RWPE1 (cell line): ENCODE results near the gene TWNK.

Source experiments
- CTCF ChIA-PET: fragments of 350-600 bp; sonication (Branson Sonifier 250); formaldehyde crosslinking; extraction: SDS; loops from one replicate; lab custom pipeline; 2021; lab: Yijun Ruan, JAX
- POLR2A ChIA-PET: fragments of 400-600 bp; formaldehyde crosslinking; extraction: SDS; loops from one replicate; lab custom pipeline; 2020; ENCODE audit warnings: antibody characterized with exemption; ENCODE audit not compliant: low non-redundant PET; lab: Yijun Ruan, JAX
- DNase-seq: peaks from one replicate; pipeline ENCODE4 v3.0.0; 2012; ENCODE audit warnings: low spot score
- H3K27ac ChIP-seq: fragments of 450-650 bp; 2 replicates; pipeline ENCODE4 v1.5.1; 2017
- TF ChIP-seq, protein P1 (sequence below): fragments of 450-650 bp; conservative IDR thresholded peaks from 2 replicates; pipeline ENCODE4 v1.5.1; 2017; ENCODE audit warnings: low read depth, mild to moderate bottlenecking

TWNK gene

DNA sequence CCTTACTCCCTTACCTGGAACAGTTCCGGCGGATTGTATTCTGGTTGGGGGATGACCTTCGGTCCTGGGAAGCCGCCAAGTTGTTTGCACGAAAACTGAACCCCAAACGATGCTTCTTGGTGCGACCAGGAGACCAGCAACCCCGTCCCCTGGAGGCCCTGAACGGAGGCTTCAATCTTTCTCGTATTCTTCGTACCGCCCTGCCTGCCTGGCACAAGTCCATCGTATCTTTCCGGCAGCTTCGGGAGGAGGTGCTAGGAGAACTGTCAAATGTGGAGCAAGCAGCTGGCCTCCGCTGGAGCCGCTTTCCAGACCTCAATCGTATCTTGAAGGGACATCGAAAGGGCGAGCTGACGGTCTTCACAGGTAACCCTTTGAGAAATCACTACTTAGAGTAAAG is 1.7 kb downstream of the TWNK start:
- ChIA-PET POLR2A (interaction anchor here (0.9 to 1.0 kb wide), 2 partner anchors 8 to 9 kb away, joined by 3 read pairs; no protein-coding TSS in a partner anchor), CTCF (interaction anchor here (0.9 to 2.7 kb wide), 2 partner anchors 9 to 25 kb away, joined by 4 to 20 read pairs; no protein-coding TSS in a partner anchor)
- no peak for DNase-seq
- TF ChIP-seq, protein P1, sequence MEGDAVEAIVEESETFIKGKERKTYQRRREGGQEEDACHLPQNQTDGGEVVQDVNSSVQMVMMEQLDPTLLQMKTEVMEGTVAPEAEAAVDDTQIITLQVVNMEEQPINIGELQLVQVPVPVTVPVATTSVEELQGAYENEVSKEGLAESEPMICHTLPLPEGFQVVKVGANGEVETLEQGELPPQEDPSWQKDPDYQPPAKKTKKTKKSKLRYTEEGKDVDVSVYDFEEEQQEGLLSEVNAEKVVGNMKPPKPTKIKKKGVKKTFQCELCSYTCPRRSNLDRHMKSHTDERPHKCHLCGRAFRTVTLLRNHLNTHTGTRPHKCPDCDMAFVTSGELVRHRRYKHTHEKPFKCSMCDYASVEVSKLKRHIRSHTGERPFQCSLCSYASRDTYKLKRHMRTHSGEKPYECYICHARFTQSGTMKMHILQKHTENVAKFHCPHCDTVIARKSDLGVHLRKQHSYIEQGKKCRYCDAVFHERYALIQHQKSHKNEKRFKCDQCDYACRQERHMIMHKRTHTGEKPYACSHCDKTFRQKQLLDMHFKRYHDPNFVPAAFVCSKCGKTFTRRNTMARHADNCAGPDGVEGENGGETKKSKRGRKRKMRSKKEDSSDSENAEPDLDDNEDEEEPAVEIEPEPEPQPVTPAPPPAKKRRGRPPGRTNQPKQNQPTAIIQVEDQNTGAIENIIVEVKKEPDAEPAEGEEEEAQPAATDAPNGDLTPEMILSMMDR, result no peak
- H3K27ac ChIP-seq, result no peak overlapping the region; the same call in 1 of the 2 replicates

DNA sequence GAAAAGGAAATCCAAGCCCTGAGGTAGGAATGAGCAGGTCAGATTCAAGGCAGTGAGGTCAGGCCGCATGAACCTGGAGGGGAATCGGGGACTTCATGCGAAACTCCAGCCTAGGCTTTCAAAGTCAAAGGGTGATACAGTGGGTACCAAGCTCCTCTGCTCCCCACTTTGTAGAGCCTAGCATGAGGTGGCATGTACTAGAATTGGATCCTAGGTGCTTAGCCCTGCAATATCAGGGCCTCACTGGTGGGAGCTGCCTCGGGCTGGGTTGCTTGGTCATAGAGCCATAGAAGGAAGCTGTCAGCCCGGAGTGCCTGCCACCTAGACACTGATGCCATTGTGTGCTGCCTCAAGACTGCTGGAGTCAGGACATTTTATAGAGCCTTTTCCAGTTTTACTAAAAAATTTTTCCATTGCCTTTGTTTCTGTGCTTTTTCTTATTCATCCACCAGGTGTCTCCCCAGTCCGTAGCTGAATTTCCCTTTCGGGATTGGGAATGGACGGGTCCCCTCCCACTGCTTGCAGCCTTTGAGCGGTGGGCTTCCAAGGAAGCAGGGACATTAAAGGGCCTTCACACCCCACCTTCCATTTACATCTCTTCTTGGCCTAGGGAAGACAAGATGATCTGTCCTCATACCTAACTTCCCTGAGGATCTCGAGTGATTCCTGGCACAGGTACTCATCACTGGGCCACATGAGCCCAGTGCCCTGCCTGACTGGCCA is 6.8 kb downstream of the TWNK start:
- POLR2A ChIA-PET, result no interaction called here
- H3K27ac ChIP-seq, result peak overlapping the region; percentile 99
- CTCF ChIA-PET, result interaction anchor here (0.6 to 6.1 kb wide), 12 partner anchors 8 to 914 kb away, joined by 3 to 48 read pairs (median 4); no protein-coding TSS in a partner anchor
- TF ChIP-seq, protein P1, result peak; percentile 75
- DNase-seq, result no peak

DNA sequence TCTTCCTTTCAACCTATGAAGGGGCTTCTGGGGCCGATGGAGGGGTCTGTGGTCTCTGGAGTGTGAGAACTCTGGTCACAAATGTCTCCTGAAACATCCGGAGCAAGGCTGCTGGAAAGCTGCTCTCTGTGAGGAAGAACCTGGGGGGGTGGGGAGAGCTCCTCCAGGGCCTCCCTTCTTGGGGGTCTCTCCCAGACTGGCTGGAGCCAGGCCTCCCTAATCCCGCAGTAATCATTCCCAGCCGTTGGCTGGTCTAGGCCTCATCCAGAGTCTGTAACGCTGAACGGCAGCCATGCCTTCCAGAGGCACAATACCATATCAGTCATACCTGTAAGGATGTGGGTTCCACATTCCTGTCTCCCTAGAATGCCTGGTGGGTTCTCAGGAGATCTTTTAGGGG is 7.8 kb downstream of the TWNK start:
- CTCF ChIA-PET, result interaction anchor here (2.6 to 6.1 kb wide), 3 partner anchors 12 to 20 kb away, joined by 11 to 48 read pairs (median 19); no protein-coding TSS in a partner anchor
- POLR2A ChIA-PET, result no interaction called here
- no peak for DNase-seq
- peak overlapping the region; percentile 99 for H3K27ac ChIP-seq
- TF ChIP-seq, protein P1, result no peak

DNA sequence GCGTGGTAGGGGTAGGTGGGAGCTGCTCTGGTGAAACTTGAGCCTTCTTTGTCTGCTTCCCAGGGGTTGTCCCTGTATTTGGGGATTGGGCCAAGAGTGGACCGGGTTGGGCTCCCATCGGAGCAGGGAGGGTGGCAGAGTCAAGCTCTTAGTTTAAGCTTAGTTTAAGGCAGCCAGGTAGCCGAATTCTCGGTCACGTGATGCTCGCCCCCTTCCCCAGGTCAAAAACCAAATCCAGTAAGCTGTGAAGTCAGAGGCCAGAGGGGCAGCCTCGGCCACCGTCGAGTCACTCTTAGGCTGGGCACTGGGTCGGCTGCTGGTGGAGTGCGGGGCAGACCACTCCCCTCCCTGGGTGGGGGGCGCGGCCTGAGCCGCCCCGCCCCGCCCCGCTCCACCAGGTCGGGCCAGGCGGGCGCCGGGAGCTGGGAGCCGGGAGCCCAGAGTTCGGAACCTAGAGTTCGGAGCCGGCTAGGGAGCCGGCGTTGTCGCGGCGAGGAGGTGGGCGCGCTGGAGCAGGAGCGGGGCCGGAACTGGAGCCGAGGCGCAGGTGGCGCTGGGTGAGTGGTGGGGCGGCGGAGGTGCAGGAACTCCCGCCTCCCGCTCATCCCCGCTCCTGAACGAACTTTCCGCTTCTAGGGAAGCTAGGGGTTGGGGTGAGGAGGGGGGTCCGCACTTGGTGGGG is 9.5 kb downstream of the TWNK start:
- TF ChIP-seq, protein P1, result no peak
- ChIA-PET POLR2A (interaction anchor here (0.5 to 0.6 kb wide), 2 partner anchors 8 to 436 kb away, joined by 3 read pairs; no protein-coding TSS in a partner anchor), CTCF (interaction anchor here (0.6 to 3.6 kb wide), 21 partner anchors 8 to 1732 kb away, joined by 3 to 57 read pairs (median 4); partner anchors contain the start of gene TWNK)
- peak; percentile 64 for DNase-seq
- peak overlapping the region; percentile 99 for H3K27ac ChIP-seq

DNA sequence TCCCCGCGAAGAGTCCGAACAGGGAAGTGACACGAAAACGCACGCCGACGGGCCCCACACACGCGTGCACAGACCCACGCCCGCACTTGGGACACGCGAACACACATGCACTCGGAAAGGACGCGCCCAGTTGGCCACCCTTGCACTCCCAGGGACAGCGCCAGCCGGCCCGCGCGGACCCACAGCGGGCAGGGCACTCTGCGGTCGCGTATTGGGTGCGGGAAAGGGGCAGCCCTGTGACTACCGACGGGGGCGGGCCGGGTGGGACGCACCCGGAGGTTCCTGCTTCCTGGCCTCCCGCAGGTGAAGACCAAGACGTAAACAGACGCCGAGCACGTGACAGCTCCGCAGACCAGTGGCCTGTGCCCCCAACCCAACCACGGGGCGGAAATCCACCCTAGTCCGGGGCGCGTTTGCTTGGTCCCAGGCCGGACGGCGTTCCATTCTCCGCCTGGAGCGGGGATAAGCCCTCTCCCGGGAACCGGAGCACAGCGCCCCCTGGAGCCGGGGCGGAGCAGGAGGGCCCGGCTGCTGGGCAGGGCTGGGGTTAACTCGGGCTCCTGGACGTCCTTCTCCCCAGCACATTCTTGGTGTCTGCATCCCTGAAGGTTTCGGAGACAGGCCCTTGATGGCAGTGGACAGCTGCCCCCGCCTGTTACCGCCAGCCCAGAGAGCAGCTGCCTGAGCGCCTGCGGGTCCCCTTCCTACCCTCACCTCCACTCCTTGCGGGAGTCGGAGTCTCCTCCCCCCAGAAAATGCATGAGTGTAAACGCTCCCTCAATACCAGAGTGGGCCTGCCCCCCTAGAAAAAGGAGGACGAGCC is 10.2 kb downstream of the TWNK start:
- CTCF ChIA-PET, result interaction anchor here (0.6 to 3.6 kb wide), 20 partner anchors 9 to 1115 kb away, joined by 3 to 57 read pairs (median 4); partner anchors contain the start of gene TWNK
- TF ChIP-seq, protein P1, result peak; percentile 90
- POLR2A ChIA-PET, result interaction anchor here (0.5 to 1.2 kb wide), 6 partner anchors 8 to 436 kb away, joined by 3 to 7 read pairs (median 3); no protein-coding TSS in a partner anchor
- peak; percentile 89 for DNase-seq
- H3K27ac ChIP-seq, result peak overlapping the region; percentile 99
